Measurements from ENCODE around the gene LRG1. TPM values are rescaled to one million over a fixed set of nuclear protein-coding genes. Genes with fewer than 3 reads are reported as not detected.

The LRG1 gene
- total and polyA plus RNA-seq, 4 donors = 57.8 to 1,122 (median 661) TPM

- TF ChIP-seq ZBTB33 (IDR thresholded peaks at IDR 0.05) (no peak), CTCF (IDR thresholded peaks at IDR 0.05; ENCODE audit: low read depth, low read length, missing input control) (no peak), JUND (IDR thresholded peaks at IDR 0.05) (no peak), GABPA (IDR thresholded peaks at IDR 0.05 in 1 of 2, conservative IDR thresholded peaks at IDR 0.05 in 1 of 2) (no peak)
These were observed 46.4 kb upstream of the LRG1 start (continued) for GRCh38 chr19:4586245-4586644.

GRCh38 chr19:4585556-4585955, 45.7 kb upstream of the LRG1 start:
- WGBS = 85% methylated on average over 1 of the region's 1 CpG
- Histone ChIP-seq H3K36me3 (ENCODE audit: control insufficient read depth in 4 of 4, insufficient read depth in 3 of 4, low read depth in 1 of 4, low read length in 3 of 4) (no peaks in the 10 kb centered on the region), H3K4me1 (ENCODE audit: control insufficient read depth in 4 of 4, insufficient read depth in 4 of 4, low read length in 3 of 4) (peaks cover 9 to 16% (median 11%) of the 10 kb centered on the region in 4 donors), H3K27ac (ENCODE audit: low read depth in 1 of 2, low read length in 2 of 2) (no peak overlapping the region), H3K9me3 (ENCODE audit: control insufficient read depth in 4 of 4, low read length in 3 of 4) (no peaks in the 10 kb centered on the region), H3K9ac (ENCODE audit: low read depth in 1 of 2, low read length in 2 of 2) (no peak overlapping the region), H3K27me3 (ENCODE audit: control insufficient read depth in 4 of 4, insufficient read depth in 4 of 4, low read length in 3 of 4) (peaks cover 0 to 3% (median under 1%) of the 10 kb centered on the region in 4 donors), H3K4me3 (ENCODE audit: low read depth in 1 of 3, low read length in 3 of 3) (no peak overlapping the region)
- TF ChIP-seq TAF1 (conservative IDR thresholded peaks at IDR 0.05) (no peak), REST (IDR thresholded peaks at IDR 0.05) (no peak), ZBTB33 (IDR thresholded peaks at IDR 0.05) (no peak), SP1 (IDR thresholded peaks at IDR 0.05) (no peak), FOXA2 (IDR thresholded peaks at IDR 0.05) (no peak), GABPA (IDR thresholded peaks at IDR 0.05 in 1 of 2, conservative IDR thresholded peaks at IDR 0.05 in 1 of 2) (no peak), HNF4A (conservative IDR thresholded peaks at IDR 0.05) (no peak), RXRA (IDR thresholded peaks at IDR 0.05) (no peak), HNF4G (IDR thresholded peaks at IDR 0.05) (no peak), ATF3 (IDR thresholded peaks at IDR 0.05) (no peak), RAD21 (IDR thresholded peaks at IDR 0.05) (no peak), MAX (IDR thresholded peaks at IDR 0.05) (no peak), NR2F2 (IDR thresholded peaks at IDR 0.05) (no peak)
- no peak for DNase-seq (ENCODE audit: low spot score)
